ENCODE data around the gene CFAP73.

DNA sequence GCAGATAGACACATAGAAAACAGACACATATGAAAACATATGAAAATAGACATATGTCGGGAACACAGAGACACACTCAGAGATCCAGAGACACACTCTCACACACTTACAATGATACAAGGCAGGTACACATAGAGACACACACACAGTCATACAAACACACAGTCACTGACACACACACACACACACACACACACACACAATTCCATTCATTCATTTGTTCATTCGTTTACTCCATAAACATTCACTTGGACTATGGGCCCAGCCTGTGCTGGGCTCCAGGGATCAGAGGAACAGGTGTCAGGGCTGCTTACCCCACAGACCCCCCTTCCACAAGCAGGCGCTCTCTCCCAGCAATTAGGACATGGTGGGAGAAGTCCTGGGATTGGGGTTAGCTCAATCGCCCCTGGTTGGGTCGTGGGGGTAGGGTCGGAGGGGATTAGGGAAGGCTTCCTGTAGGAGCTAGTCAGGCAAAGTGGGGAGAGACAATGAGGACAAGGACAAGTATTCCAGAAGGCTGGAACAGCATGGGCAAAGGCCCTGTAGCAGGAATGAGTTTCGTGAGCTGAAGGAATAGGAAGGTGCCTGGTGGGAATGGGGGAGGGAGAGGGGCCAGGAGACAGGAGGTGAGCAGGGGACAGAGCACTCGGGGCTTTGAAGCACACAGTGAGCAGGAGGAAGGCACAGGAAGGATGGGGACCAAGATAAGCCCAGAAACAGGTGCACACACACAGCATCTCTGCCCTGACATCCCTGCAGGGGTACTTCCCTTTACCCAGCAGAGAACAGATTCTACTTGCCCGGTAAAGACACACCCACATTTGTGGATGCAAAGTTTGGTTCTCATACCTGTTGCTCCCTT, 20.5 kb upstream of the CFAP73 start:
- TF ChIP-seq, protein P1, sequence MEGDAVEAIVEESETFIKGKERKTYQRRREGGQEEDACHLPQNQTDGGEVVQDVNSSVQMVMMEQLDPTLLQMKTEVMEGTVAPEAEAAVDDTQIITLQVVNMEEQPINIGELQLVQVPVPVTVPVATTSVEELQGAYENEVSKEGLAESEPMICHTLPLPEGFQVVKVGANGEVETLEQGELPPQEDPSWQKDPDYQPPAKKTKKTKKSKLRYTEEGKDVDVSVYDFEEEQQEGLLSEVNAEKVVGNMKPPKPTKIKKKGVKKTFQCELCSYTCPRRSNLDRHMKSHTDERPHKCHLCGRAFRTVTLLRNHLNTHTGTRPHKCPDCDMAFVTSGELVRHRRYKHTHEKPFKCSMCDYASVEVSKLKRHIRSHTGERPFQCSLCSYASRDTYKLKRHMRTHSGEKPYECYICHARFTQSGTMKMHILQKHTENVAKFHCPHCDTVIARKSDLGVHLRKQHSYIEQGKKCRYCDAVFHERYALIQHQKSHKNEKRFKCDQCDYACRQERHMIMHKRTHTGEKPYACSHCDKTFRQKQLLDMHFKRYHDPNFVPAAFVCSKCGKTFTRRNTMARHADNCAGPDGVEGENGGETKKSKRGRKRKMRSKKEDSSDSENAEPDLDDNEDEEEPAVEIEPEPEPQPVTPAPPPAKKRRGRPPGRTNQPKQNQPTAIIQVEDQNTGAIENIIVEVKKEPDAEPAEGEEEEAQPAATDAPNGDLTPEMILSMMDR (IDR thresholded peaks at IDR 0.05), result no peak
- TF ChIP-seq POLR2A (IDR thresholded peaks at IDR 0.05), result no peak
